IMR-90 (cell line): ENCODE data around the gene PGS1.

Experiments used
- CTCF ChIP-seq: conservative IDR thresholded peaks from 2 replicates; pipeline ENCODE4 v1.5.1; 2012; ENCODE audit warnings: mild to moderate bottlenecking, low read depth, low read length, improper control_type of control experiment
- MXI1 ChIP-seq: IDR thresholded peaks from 2 replicates; pipeline ENCODE4 v1.6.1; 2012; ENCODE audit warnings: low read depth, mild to moderate bottlenecking, low read length, moderate library complexity, borderline replicate concordance
- NFE2L2 ChIP-seq: fragments of 150-350 bp; IDR thresholded peaks from 2 replicates; pipeline ENCODE4 v1.6.1; 2016; ENCODE audit warnings: low read depth, mild to moderate bottlenecking, low read length
- POLR2A ChIP-seq: IDR thresholded peaks from 2 replicates; pipeline ENCODE4 v1.6.1; 2012; ENCODE audit warnings: mild to moderate bottlenecking, low read depth, low read length
- RAD21 ChIP-seq: IDR thresholded peaks from 2 replicates; pipeline ENCODE4 v1.6.1; 2012; ENCODE audit warnings: low read length, improper control_type of control experiment
- RCOR1 ChIP-seq: IDR thresholded peaks from 2 replicates; pipeline ENCODE4 v1.6.1; 2012; ENCODE audit warnings: mild to moderate bottlenecking, low read length, improper control_type of control experiment; ENCODE audit not compliant: insufficient replicate concordance

- TF ChIP-seq CTCF (no peak), RAD21 (no peak), RCOR1 (no peak), POLR2A (no peak), NFE2L2 (no peak), MXI1 (no peak)
Measured at GRCh38 chr17:78391051-78391431, 12.6 kb downstream of the PGS1 start.
